SK-N-SH treated with all-trans-retinoic acid at 6 μM for 48 hours (cell line): ENCODE measurements around the gene CNTN2.

Experiments
- ATAC-seq: fragments of 200-7000 bp; cut with Tn5 transposase; 3 replicates; pipeline ENCODE4 v1.9.1; 2020; ENCODE audit warnings: mild to moderate bottlenecking, moderate library complexity
- ARNTL ChIP-seq: fragments of 450-650 bp; formaldehyde crosslinking; IDR thresholded peaks from 2 replicates; pipeline ENCODE4 v1.5.0; 2020; ENCODE audit warnings: low read depth, mild to moderate bottlenecking, moderate library complexity, borderline replicate concordance
- BACH2 ChIP-seq: fragments of 250-450 bp; sonication (Bioruptor Pico); IDR thresholded peaks from 2 replicates; pipeline ENCODE4 v1.9.0; 2021; ENCODE audit warnings: mild to moderate bottlenecking, borderline replicate concordance
- CREB5 ChIP-seq: fragments of 250-450 bp; sonication (Bioruptor Pico); IDR thresholded peaks from 2 replicates; pipeline ENCODE4 v1.5.1; 2020; ENCODE audit warnings: low read depth, mild to moderate bottlenecking, moderate library complexity
- CSDC2 ChIP-seq: fragments of 250-450 bp; sonication (Bioruptor Pico); IDR thresholded peaks from 2 replicates; pipeline ENCODE4 v1.5.0; 2020; ENCODE audit warnings: mild to moderate bottlenecking, moderate library complexity
- CSRNP3 ChIP-seq: fragments of 250-450 bp; sonication (Bioruptor Pico); IDR thresholded peaks from 2 replicates; pipeline ENCODE4 v1.5.1; 2021; ENCODE audit warnings: mild to moderate bottlenecking, moderate library complexity
- ESRRG ChIP-seq: fragments of 250-450 bp; sonication (Bioruptor Pico); IDR thresholded peaks from 2 replicates; pipeline ENCODE4 v1.6.1; 2021; ENCODE audit warnings: mild to moderate bottlenecking
- GLIS3 ChIP-seq: fragments of 250-450 bp; sonication (Bioruptor Pico); IDR thresholded peaks from 2 replicates; pipeline ENCODE4 v1.5.0; 2020; ENCODE audit warnings: mild to moderate bottlenecking, moderate library complexity
- ISL1 ChIP-seq: fragments of 250-450 bp; sonication (Bioruptor Pico); IDR thresholded peaks from 2 replicates; pipeline ENCODE4 v2.1.2; 2022; ENCODE audit warnings: mild to moderate bottlenecking, moderate library complexity
- OSR1 ChIP-seq: fragments of 250-450 bp; sonication (Bioruptor Pico); IDR thresholded peaks from 2 replicates; pipeline ENCODE4 v1.8.0; 2022; ENCODE audit warnings: moderate library complexity, mild to moderate bottlenecking, inconsistent platforms
- PPARA ChIP-seq: fragments of 250-450 bp; sonication (Bioruptor Pico); IDR thresholded peaks from 2 replicates; pipeline ENCODE4 v1.5.0; 2020; ENCODE audit warnings: mild to moderate bottlenecking, borderline replicate concordance
- RARB ChIP-seq: fragments of 250-450 bp; sonication (Bioruptor Pico); IDR thresholded peaks from 2 replicates; pipeline ENCODE4 v1.8.0; 2021; ENCODE audit warnings: mild to moderate bottlenecking, moderate library complexity
- SNAI2 ChIP-seq: fragments of 250-450 bp; sonication (Bioruptor Pico); IDR thresholded peaks from 2 replicates; pipeline ENCODE4 v1.5.0; 2020; ENCODE audit warnings: mild to moderate bottlenecking, moderate library complexity
- TOX ChIP-seq: fragments of 250-450 bp; sonication (Bioruptor Pico); IDR thresholded peaks from 2 replicates; pipeline ENCODE4 v1.8.0; 2021; ENCODE audit warnings: mild to moderate bottlenecking, moderate library complexity, borderline replicate concordance
- ZC3H10 ChIP-seq: fragments of 250-450 bp; sonication (Bioruptor Pico); IDR thresholded peaks from 2 replicates; pipeline ENCODE4 v1.5.1; 2021; ENCODE audit warnings: mild to moderate bottlenecking, moderate library complexity
- ZFP3 ChIP-seq: fragments of 250-450 bp; sonication (Bioruptor Pico); IDR thresholded peaks from 2 replicates; pipeline ENCODE4 v1.5.0; 2020; ENCODE audit warnings: mild to moderate bottlenecking, moderate library complexity
- ZFP30 ChIP-seq: fragments of 450-650 bp; formaldehyde crosslinking; IDR thresholded peaks from 2 replicates; pipeline ENCODE4 v1.5.0; 2022; ENCODE audit warnings: mild to moderate bottlenecking, moderate library complexity
- ZNF565 ChIP-seq: fragments of 450-650 bp; formaldehyde crosslinking; conservative IDR thresholded peaks from 2 replicates; pipeline ENCODE4 v1.5.0; 2020; ENCODE audit warnings: low read depth, mild to moderate bottlenecking, moderate library complexity
- ZNF70 ChIP-seq: fragments of 450-650 bp; formaldehyde crosslinking; IDR thresholded peaks from 2 replicates; pipeline ENCODE4 v1.5.0; 2020; ENCODE audit warnings: mild to moderate bottlenecking, moderate library complexity
- ZNF8 ChIP-seq: fragments of 450-650 bp; formaldehyde crosslinking; IDR thresholded peaks from 2 replicates; pipeline ENCODE4 v1.5.0; 2020; ENCODE audit warnings: mild to moderate bottlenecking, moderate library complexity
- TF ChIP-seq, protein P1 (sequence below): fragments of 250-450 bp; sonication (Bioruptor Pico); IDR thresholded peaks from 2 replicates; pipeline ENCODE4 v1.8.0; 2020; ENCODE audit warnings: mild to moderate bottlenecking, moderate library complexity, borderline replicate concordance
- TF ChIP-seq, protein P2 (sequence below): fragments of 250-450 bp; sonication (Bioruptor Pico); IDR thresholded peaks from 2 replicates; pipeline ENCODE4 v1.8.0; 2021; ENCODE audit warnings: low read depth, mild to moderate bottlenecking, moderate library complexity, borderline replicate concordance

The CNTN2 gene

DNA sequence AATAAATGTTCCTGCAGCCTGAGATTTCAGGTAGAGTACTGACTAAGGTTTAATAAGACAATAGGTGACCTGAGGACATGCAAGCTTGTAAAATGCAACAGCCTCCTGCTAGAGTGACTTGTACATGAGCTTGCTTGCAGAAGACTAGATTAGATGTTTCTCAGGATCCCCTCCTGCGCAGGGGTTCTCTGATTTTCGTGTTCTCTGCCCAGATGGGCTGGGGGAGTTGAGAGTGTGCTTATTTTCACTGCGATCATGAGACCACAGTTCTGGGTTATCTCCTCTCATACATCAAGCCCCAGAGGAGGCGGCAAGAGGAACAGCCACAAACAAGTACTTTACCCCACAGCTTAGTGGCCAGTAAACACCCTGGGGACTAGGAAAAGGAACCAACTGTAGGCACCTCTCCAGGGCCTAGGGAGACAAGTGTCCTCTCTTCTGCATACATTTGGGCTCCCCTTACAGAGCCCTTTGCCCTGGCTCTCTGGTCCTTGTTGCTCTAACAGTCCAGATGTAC is 33.3 kb downstream of the CNTN2 start:
- TF ChIP-seq, protein P1, sequence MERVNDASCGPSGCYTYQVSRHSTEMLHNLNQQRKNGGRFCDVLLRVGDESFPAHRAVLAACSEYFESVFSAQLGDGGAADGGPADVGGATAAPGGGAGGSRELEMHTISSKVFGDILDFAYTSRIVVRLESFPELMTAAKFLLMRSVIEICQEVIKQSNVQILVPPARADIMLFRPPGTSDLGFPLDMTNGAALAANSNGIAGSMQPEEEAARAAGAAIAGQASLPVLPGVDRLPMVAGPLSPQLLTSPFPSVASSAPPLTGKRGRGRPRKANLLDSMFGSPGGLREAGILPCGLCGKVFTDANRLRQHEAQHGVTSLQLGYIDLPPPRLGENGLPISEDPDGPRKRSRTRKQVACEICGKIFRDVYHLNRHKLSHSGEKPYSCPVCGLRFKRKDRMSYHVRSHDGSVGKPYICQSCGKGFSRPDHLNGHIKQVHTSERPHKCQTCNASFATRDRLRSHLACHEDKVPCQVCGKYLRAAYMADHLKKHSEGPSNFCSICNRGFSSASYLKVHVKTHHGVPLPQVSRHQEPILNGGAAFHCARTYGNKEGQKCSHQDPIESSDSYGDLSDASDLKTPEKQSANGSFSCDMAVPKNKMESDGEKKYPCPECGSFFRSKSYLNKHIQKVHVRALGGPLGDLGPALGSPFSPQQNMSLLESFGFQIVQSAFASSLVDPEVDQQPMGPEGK (CRISPR knock-in tag) = no peak
- no peak for TF ChIP-seq ZNF70 (CRISPR knock-in tag)
- no peak for TF ChIP-seq ARNTL (CRISPR knock-in tag)
- TF ChIP-seq CREB5 = no peak
- no peak for TF ChIP-seq CSRNP3 (CRISPR knock-in tag)
- TF ChIP-seq PPARA (CRISPR knock-in tag) = no peak
- TF ChIP-seq, all 23 proteins: peak for 0
- peak; percentile 6; the same call in 1 of the 3 replicates for ATAC-seq

GRCh38 chr1:205077158-205077933 is 34.3 kb downstream of the CNTN2 start:
- TF ChIP-seq, protein P1 (CRISPR knock-in tag) = no peak
- TF ChIP-seq TOX (CRISPR knock-in tag) = no peak
- no peak for TF ChIP-seq RARB
- no peak for TF ChIP-seq GLIS3 (CRISPR knock-in tag)
- no peak for TF ChIP-seq ZC3H10 (CRISPR knock-in tag)
- TF ChIP-seq ISL1 (CRISPR knock-in tag) = no peak
- TF ChIP-seq ZNF70 (CRISPR knock-in tag) = no peak
- no peak for TF ChIP-seq CSDC2 (CRISPR knock-in tag)
- no peak for TF ChIP-seq ZNF565 (CRISPR knock-in tag)
- TF ChIP-seq SNAI2 (CRISPR knock-in tag) = no peak
- TF ChIP-seq ESRRG = no peak
- peak; percentile 12 for ATAC-seq

- TF ChIP-seq ARNTL (CRISPR knock-in tag) (no peak), PPARA (CRISPR knock-in tag) (no peak), OSR1 (CRISPR knock-in tag) (no peak), ESRRG (no peak), GLIS3 (CRISPR knock-in tag) (no peak), ZNF565 (CRISPR knock-in tag) (no peak), TOX (CRISPR knock-in tag) (no peak), ZFP3 (CRISPR knock-in tag) (no peak), CREB5 (no peak), BACH2 (CRISPR knock-in tag) (no peak), ZFP30 (CRISPR knock-in tag) (no peak), ZNF8 (CRISPR knock-in tag) (no peak), RARB (no peak)
- TF ChIP-seq, protein P2, sequence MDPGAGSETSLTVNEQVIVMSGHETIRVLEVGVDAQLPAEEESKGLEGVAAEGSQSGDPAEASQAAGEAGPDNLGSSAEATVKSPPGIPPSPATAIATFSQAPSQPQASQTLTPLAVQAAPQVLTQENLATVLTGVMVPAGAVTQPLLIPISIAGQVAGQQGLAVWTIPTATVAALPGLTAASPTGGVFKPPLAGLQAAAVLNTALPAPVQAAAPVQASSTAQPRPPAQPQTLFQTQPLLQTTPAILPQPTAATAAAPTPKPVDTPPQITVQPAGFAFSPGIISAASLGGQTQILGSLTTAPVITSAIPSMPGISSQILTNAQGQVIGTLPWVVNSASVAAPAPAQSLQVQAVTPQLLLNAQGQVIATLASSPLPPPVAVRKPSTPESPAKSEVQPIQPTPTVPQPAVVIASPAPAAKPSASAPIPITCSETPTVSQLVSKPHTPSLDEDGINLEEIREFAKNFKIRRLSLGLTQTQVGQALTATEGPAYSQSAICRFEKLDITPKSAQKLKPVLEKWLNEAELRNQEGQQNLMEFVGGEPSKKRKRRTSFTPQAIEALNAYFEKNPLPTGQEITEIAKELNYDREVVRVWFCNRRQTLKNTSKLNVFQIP (CRISPR knock-in tag) = no peak
- TF ChIP-seq, protein P1 (CRISPR knock-in tag) = no peak
- no peak for ATAC-seq
Observed at GRCh38 chr1:205077934-205078311, 34.9 kb downstream of the CNTN2 start.
